ENCODE measurements around the gene ASPA.

ASPA gene

DNA sequence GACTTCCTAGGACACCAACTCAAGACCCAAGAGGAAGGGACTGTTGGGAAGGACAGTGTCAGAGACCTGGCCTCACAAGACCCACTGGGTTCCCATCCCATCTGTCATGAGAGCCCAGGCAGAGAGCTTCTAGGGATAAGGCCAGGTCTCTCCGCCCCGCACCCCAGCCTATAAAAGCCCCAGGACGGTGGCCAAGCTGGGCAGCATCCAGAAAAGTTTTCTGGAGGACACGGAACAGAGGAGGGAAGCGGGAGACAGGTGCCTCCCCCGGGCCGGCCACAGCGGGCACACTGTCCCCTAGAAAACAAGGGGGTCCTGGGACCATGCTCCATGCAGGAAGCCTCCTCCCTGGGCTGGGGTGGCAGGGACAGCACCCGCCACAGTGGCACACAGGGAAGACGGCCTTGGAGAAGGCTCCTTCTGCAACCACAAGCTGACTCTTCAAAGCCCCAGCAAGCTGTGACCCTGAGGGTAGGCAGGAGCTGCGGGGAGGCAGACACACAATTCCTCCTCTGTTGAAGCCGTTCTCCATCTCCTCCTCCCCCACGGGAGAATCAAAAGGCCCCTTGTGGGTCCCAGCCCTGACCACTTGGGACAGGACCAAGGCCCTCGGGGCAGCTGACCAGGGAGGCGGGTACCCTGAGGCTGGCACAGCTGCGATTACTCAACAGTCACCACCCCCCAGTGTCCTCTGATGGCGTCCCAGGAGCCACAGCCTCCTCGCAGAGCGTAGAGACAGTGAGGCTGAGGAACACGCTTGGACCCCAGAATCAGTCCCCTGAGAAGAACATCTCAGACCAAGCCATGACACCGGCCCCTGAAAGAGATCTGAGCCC, 55.7 kb downstream of the ASPA start:
- ChIA-PET POLR2A (no interaction called here), CTCF (no interaction called here)
- Histone ChIP-seq H3K36me3 (ENCODE audit: control insufficient read depth in 2 of 2, insufficient read depth in 1 of 2, low read length in 2 of 2) (no peaks in the 10 kb centered on the region), H3K27ac (ENCODE audit: extremely low read depth, low read depth, low read length) (no peak overlapping the region), H3K4me1 (ENCODE audit: control insufficient read depth, insufficient read depth, low read length) (no peaks in the 10 kb centered on the region), H3K9me3 (ENCODE audit: control insufficient read depth, insufficient read depth, low read depth, low read length) (no peaks in the 10 kb centered on the region), H3K4me3 (ENCODE audit: low read depth, low read length) (no peak overlapping the region)
- TF ChIP-seq, protein P1, sequence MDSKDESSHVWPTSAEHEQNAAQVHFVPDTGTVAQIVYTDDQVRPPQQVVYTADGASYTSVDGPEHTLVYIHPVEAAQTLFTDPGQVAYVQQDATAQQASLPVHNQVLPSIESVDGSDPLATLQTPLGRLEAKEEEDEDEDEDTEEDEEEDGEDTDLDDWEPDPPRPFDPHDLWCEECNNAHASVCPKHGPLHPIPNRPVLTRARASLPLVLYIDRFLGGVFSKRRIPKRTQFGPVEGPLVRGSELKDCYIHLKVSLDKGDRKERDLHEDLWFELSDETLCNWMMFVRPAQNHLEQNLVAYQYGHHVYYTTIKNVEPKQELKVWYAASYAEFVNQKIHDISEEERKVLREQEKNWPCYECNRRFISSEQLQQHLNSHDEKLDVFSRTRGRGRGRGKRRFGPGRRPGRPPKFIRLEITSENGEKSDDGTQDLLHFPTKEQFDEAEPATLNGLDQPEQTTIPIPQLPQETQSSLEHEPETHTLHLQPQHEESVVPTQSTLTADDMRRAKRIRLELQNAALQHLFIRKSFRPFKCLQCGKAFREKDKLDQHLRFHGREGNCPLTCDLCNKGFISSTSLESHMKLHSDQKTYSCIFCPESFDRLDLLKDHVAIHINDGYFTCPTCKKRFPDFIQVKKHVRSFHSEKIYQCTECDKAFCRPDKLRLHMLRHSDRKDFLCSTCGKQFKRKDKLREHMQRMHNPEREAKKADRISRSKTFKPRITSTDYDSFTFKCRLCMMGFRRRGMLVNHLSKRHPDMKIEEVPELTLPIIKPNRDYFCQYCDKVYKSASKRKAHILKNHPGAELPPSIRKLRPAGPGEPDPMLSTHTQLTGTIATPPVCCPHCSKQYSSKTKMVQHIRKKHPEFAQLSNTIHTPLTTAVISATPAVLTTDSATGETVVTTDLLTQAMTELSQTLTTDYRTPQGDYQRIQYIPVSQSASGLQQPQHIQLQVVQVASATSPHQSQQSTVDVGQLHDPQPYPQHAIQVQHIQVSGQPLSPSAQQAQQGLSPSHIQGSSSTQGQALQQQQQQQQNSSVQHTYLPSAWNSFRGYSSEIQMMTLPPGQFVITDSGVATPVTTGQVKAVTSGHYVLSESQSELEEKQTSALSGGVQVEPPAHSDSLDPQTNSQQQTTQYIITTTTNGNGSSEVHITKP (tag by site-specific recombination; IDR thresholded peaks at IDR 0.05) = no peak
- no peak for TF ChIP-seq ZNF548 (tag by site-specific recombination; IDR thresholded peaks at IDR 0.05)
- TF ChIP-seq YY1 (tag by site-specific recombination; IDR thresholded peaks at IDR 0.05) = no peak
- TF ChIP-seq, protein P2, sequence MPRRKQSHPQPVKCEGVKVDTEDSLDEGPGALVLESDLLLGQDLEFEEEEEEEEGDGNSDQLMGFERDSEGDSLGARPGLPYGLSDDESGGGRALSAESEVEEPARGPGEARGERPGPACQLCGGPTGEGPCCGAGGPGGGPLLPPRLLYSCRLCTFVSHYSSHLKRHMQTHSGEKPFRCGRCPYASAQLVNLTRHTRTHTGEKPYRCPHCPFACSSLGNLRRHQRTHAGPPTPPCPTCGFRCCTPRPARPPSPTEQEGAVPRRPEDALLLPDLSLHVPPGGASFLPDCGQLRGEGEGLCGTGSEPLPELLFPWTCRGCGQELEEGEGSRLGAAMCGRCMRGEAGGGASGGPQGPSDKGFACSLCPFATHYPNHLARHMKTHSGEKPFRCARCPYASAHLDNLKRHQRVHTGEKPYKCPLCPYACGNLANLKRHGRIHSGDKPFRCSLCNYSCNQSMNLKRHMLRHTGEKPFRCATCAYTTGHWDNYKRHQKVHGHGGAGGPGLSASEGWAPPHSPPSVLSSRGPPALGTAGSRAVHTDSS (tag by site-specific recombination; IDR thresholded peaks at IDR 0.05) = no peak
- no peak for TF ChIP-seq ZNF223 (tag by site-specific recombination; IDR thresholded peaks at IDR 0.05)
- no peak for TF ChIP-seq ZNF169 (tag by site-specific recombination; IDR thresholded peaks at IDR 0.05)
- no peak for TF ChIP-seq ZNF677 (tag by site-specific recombination; IDR thresholded peaks at IDR 0.05)
- no peak for TF ChIP-seq ZNF670 (tag by site-specific recombination; IDR thresholded peaks at IDR 0.05; ENCODE audit: low read depth)
- TF ChIP-seq ZNF302 (tag by site-specific recombination; IDR thresholded peaks at IDR 0.05; ENCODE audit: low read depth) = no peak
- TF ChIP-seq, protein P3, sequence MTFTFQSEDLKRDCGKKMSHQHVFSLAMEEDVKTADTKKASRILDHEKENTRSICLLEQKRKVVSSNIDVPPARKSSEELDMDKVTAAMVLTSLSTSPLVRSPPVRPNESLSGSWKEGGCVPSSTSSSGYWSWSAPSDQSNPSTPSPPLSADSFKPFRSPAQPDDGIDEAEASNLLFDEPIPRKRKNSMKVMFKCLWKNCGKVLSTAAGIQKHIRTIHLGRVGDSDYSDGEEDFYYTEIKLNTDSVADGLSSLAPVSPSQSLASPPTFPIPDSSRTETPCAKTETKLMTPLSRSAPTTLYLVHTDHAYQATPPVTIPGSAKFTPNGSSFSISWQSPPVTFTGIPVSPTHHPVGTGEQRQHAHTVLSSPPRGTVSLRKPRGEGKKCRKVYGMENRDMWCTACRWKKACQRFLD (tag by site-specific recombination; IDR thresholded peaks at IDR 0.05) = no peak
- TF ChIP-seq, protein P4, sequence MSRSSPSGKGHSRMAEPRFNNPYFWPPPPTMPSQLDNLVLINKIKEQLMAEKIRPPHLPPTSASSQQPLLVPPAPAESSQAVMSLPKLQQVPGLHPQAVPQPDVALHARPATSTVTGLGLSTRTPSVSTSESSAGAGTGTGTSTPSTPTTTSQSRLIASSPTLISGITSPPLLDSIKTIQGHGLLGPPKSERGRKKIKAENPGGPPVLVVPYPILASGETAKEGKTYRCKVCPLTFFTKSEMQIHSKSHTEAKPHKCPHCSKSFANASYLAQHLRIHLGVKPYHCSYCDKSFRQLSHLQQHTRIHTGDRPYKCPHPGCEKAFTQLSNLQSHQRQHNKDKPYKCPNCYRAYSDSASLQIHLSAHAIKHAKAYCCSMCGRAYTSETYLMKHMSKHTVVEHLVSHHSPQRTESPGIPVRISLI (tag by site-specific recombination; IDR thresholded peaks at IDR 0.05) = no peak
- no peak for TF ChIP-seq ZNF473 (tag by site-specific recombination; IDR thresholded peaks at IDR 0.05)
- no peak for TF ChIP-seq MZF1 (tag by site-specific recombination; IDR thresholded peaks at IDR 0.05; ENCODE audit: borderline replicate concordance)
- no peak for TF ChIP-seq ZNF10 (tag by site-specific recombination; IDR thresholded peaks at IDR 0.05)
- TF ChIP-seq ZNF174 (tag by site-specific recombination; IDR thresholded peaks at IDR 0.05) = no peak
- TF ChIP-seq, protein P5, sequence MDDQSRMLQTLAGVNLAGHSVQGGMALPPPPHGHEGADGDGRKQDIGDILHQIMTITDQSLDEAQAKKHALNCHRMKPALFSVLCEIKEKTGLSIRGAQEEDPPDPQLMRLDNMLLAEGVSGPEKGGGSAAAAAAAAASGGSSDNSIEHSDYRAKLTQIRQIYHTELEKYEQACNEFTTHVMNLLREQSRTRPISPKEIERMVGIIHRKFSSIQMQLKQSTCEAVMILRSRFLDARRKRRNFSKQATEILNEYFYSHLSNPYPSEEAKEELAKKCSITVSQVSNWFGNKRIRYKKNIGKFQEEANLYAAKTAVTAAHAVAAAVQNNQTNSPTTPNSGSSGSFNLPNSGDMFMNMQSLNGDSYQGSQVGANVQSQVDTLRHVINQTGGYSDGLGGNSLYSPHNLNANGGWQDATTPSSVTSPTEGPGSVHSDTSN (CRISPR knock-in tag; IDR thresholded peaks at IDR 0.05) = no peak
